KMS-11 (cell line): Measurements from ENCODE around the gene CAPN1.

ENCODE experiments used
- H2AFZ ChIP-seq: fragments of 200-600 bp; sonication (generic); 2 replicates; pipeline ENCODE4 v1.6.1; 2016; ENCODE audit warnings: antibody characterized with exemption, mixed run types, low read depth
- H3K27ac ChIP-seq: fragments of 200-600 bp; sonication (generic); 2 replicates; pipeline ENCODE4 v1.6.1; 2016; ENCODE audit warnings: mild to moderate bottlenecking, mixed run types
- H3K27me3 ChIP-seq: fragments of 200-600 bp; sonication (generic); 2 replicates; pipeline ENCODE4 v1.6.1; 2017; ENCODE audit warnings: mild to moderate bottlenecking, low read depth, mixed run types, moderate library complexity; ENCODE audit not compliant: insufficient read depth
- H3K36me3 ChIP-seq: fragments of 200-600 bp; sonication (generic); 2 replicates; pipeline ENCODE4 v1.6.1; 2017; ENCODE audit warnings: mild to moderate bottlenecking, mixed run types; ENCODE audit not compliant: insufficient read depth
- H3K4me1 ChIP-seq: fragments of 200-600 bp; sonication (generic); 2 replicates; pipeline ENCODE4 v1.6.1; 2016; ENCODE audit warnings: mild to moderate bottlenecking, low read depth, mixed run types; ENCODE audit not compliant: poor library complexity, severe bottlenecking
- H3K4me2 ChIP-seq: fragments of 200-600 bp; sonication (generic); 2 replicates; pipeline ENCODE4 v1.7.0; 2016; ENCODE audit warnings: mild to moderate bottlenecking, mixed run types
- H3K4me3 ChIP-seq: fragments of 200-600 bp; sonication (generic); IDR thresholded peaks from 2 replicates; pipeline ENCODE4 v1.6.1; 2017; ENCODE audit warnings: low read depth, low read length, mixed read lengths; ENCODE audit not compliant: insufficient read depth
- H3K79me2 ChIP-seq: fragments of 200-600 bp; sonication (generic); 2 replicates; pipeline ENCODE4 v1.6.1; 2016; ENCODE audit warnings: low read depth, mixed run types; ENCODE audit not compliant: insufficient read depth
- H3K9ac ChIP-seq: fragments of 200-600 bp; sonication (generic); 2 replicates; pipeline ENCODE4 v1.6.1; 2016; ENCODE audit warnings: mild to moderate bottlenecking, mixed run types
- H4K20me1 ChIP-seq: fragments of 200-600 bp; sonication (generic); 2 replicates; pipeline ENCODE4 v1.6.1; 2016; ENCODE audit warnings: mild to moderate bottlenecking, mixed run types; ENCODE audit not compliant: insufficient read depth
- TF ChIP-seq, protein P1 (sequence below): fragments of 200-600 bp; sonication (generic); conservative IDR thresholded peaks from 2 replicates; pipeline ENCODE4 v1.6.1; 2017; ENCODE audit warnings: low read depth, mild to moderate bottlenecking, antibody characterized with exemption, low read length, moderate library complexity, mixed read lengths

Gene CAPN1

DNA sequence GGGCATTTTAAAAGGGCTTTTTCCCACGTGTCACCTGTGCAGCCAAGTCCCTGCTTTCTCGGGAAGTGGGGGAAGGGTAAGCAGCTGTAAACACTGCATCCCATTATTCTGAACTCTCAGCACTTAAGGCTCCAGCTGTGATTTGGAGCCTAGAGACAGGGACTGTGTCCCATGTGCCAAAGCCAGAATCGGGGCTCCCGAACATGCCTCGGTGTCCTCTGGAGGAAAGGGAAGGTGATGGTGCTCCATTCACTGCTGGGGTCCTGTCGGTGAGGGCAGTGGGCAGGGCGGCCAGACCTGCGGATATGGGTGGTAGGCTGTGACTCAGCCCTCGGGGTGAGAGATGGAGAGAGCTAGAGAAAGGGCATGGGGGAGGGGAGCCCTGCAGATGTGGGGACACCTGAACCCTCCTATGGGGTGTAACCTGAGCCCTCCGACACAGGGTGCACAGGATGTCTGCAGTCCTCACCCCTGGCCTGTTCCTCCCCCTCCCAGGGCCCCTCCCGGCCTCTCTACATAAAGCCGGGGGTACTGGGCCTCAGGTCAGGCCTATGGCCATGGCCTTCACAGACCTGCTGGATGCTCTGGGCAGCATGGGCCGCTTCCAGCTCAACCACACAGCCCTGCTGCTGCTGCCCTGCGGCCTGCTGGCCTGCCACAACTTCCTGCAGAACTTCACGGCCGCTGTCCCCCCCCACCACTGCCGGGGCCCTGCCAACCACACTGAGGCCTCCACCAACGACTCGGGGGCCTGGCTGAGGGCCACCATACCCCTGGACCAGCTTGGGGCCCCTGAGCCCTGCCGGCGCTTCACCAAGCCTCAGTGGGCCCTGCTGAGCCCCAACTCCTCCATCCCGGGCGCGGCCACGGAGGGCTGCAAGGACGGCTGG lies 31.8 kb downstream of the CAPN1 start:
- Histone ChIP-seq H3K27me3 (no peaks in the 10 kb centered on the region), H3K36me3 (no peaks in the 10 kb centered on the region), H3K4me1 (no peaks in the 10 kb centered on the region), H3K79me2 (no peaks in the 10 kb centered on the region), H3K4me3 (no peak overlapping the region), H2AFZ (no peak overlapping the region), H3K9ac (no peak overlapping the region), H3K4me2 (no peak overlapping the region), H4K20me1 (no peaks in the 10 kb centered on the region), H3K27ac (no peak overlapping the region)
- TF ChIP-seq, protein P1, sequence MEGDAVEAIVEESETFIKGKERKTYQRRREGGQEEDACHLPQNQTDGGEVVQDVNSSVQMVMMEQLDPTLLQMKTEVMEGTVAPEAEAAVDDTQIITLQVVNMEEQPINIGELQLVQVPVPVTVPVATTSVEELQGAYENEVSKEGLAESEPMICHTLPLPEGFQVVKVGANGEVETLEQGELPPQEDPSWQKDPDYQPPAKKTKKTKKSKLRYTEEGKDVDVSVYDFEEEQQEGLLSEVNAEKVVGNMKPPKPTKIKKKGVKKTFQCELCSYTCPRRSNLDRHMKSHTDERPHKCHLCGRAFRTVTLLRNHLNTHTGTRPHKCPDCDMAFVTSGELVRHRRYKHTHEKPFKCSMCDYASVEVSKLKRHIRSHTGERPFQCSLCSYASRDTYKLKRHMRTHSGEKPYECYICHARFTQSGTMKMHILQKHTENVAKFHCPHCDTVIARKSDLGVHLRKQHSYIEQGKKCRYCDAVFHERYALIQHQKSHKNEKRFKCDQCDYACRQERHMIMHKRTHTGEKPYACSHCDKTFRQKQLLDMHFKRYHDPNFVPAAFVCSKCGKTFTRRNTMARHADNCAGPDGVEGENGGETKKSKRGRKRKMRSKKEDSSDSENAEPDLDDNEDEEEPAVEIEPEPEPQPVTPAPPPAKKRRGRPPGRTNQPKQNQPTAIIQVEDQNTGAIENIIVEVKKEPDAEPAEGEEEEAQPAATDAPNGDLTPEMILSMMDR = no peak

DNA sequence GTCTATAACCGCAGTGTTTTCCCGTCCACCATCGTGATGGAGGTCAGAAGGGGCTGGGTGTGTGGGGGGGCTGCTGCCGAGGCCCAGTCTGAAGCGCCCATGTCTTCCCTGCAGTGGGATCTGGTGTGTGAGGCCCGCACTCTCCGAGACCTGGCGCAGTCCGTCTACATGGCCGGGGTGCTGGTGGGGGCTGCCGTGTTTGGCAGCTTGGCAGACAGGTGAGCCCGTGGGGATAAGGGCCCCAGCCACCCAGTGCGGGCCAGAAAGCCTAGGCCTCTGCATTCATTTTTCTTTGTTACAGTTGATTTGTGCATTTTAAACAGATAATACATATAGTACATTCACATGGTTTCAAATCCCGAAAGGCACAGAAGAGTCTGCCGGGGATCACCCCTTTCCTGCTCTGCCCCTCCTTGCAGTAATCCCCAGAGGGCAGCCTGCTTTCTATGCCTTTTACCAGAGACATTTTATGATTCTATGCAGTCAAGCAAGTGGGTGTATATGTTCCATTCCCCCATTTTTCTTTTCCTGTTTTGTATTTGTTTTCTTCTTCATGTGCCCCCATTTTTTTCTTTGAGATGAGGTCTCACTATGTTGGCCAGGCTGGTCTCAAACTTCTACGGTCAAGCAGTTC lies 32.6 kb downstream of the CAPN1 start:
- Histone ChIP-seq H3K9ac (no peak overlapping the region), H4K20me1 (no peaks in the 10 kb centered on the region), H3K4me3 (no peak overlapping the region), H3K27me3 (no peaks in the 10 kb centered on the region), H2AFZ (no peak overlapping the region), H3K79me2 (no peaks in the 10 kb centered on the region), H3K4me2 (no peak overlapping the region), H3K27ac (no peak overlapping the region), H3K36me3 (no peaks in the 10 kb centered on the region), H3K4me1 (no peaks in the 10 kb centered on the region)
- TF ChIP-seq, protein P1 = no peak

DNA sequence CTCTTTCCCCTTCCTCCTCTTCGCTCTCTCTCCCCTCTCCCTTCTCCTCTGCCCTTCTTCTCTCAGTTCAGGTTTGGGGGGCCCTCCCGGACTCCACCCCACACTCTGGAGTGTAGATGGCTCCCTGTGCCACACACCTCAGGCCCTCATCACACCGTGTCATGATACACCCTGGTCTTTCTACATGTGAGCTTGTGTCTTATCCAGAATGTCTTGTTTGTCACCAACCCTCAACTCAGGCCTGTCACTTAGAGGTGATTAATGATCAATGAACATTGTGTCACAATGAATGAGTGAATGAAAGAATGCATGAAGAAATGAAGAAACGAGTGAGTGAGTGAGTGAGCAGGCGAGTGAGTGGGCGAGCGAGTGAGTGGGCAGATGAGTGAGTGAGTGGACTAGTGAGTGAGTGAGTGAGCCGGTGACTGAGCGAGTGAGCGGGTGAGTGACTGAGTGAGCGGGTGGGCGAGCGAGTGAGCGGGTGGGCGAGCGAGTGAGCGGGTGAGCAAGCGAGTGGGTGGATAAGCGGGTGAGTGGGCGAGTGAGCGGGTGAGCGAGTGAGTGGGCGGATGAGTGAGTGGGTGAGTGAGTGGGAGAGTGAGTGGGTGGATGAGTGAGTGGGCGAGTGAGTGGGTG lies 33.8 kb downstream of the CAPN1 start:
- Histone ChIP-seq H3K9ac (no peak overlapping the region), H3K79me2 (no peaks in the 10 kb centered on the region), H3K4me1 (no peaks in the 10 kb centered on the region), H4K20me1 (no peaks in the 10 kb centered on the region), H3K36me3 (no peaks in the 10 kb centered on the region), H3K4me3 (no peak overlapping the region), H3K27ac (no peak overlapping the region), H3K27me3 (no peaks in the 10 kb centered on the region), H2AFZ (no peak overlapping the region), H3K4me2 (no peak overlapping the region)
- TF ChIP-seq, protein P1 = no peak

DNA sequence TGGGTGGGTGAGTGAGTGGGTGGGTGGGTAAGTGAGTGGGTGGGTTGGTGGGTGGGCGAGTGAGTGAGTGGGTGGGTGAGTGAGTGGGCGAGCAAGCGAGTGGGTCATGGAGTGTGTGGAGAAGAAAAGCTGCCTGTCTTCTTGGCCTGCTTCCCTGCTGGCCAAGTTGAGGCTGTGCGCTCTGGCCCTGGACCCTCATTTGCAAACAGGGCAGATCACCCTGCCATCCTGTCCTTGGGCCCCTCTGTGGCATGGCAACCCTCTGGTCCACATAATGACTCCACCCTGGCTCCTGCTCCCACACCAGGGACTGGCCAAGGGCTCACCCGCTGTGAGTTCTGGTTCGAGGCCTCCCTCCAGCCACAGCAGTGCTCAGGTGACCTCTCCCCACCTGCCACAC lies 35.1 kb downstream of the CAPN1 start:
- H3K4me1 ChIP-seq = no peaks in the 10 kb centered on the region
- H3K4me2 ChIP-seq = no peak overlapping the region
- H3K27ac ChIP-seq = no peak overlapping the region
- no peaks in the 10 kb centered on the region for H3K36me3 ChIP-seq
- TF ChIP-seq, protein P1 = no peak
- H3K27me3 ChIP-seq = no peaks in the 10 kb centered on the region
- no peaks in the 10 kb centered on the region for H3K79me2 ChIP-seq
- no peak overlapping the region for H2AFZ ChIP-seq
- no peak overlapping the region for H3K9ac ChIP-seq
- no peaks in the 10 kb centered on the region for H4K20me1 ChIP-seq
- no peak overlapping the region for H3K4me3 ChIP-seq
